ENCODE data around the gene ANXA6.

- TF ChIP-seq CTCF (IDR thresholded peaks at IDR 0.05; ENCODE audit: insufficient read depth, low read length) (no peak), GABPA (IDR thresholded peaks at IDR 0.05; ENCODE audit: low read depth) (no peak)
These were observed 46.6 kb downstream of the ANXA6 start for GRCh38 chr5:151110992-151111391.
